Progenitor cell of endocrine pancreas (in vitro differentiated cells): ENCODE results near the gene ZNF511. TPM values are rescaled to one million over a fixed set of nuclear protein-coding genes. Genes with fewer than 3 reads are reported as not detected.

ENCODE experiments used
- DNase-seq: peaks from one replicate; pipeline ENCODE4 v3.0.0; 2021; ENCODE audit warnings: low spot score; ENCODE audit not compliant: unreplicated experiment
- H3K27ac Mint-ChIP-seq: 2 replicates; pipeline ENCODE4 v1.8.0; 2021; ENCODE audit warnings: mild to moderate bottlenecking, moderate library complexity, mixed read lengths
- H3K27me3 Mint-ChIP-seq: 2 replicates; pipeline ENCODE4 v1.8.0; 2021; ENCODE audit warnings: mixed read lengths
- H3K36me3 Mint-ChIP-seq: 2 replicates; pipeline ENCODE4 v1.8.0; 2022; ENCODE audit warnings: mixed read lengths; ENCODE audit not compliant: insufficient read depth
- H3K4me1 Mint-ChIP-seq: 2 replicates; pipeline ENCODE4 v1.8.0; 2021; ENCODE audit warnings: low read depth, mixed read lengths
- H3K4me3 Mint-ChIP-seq: 2 replicates; pipeline ENCODE4 v1.8.0; 2021; ENCODE audit warnings: low read depth, mild to moderate bottlenecking, moderate library complexity, mixed read lengths
- H3K9me3 Mint-ChIP-seq: 2 replicates; pipeline ENCODE4 v1.8.0; 2021; ENCODE audit warnings: low read depth, mixed read lengths
- total RNA-seq: library from RNA; stranded (reverse); gene quantifications from 2 replicates; pipeline ENCODE4 v1.2.1, GENCODE V29; 2021
- TF ChIP-seq, protein P1 (sequence below): fragments of 200-600 bp; sonication (generic); IDR thresholded peaks from one replicate; pipeline ENCODE4 v1.5.0; 2021; ENCODE audit warnings: antibody characterized with exemption, mild to moderate bottlenecking; ENCODE audit not compliant: unreplicated experiment

ZNF511 gene
- total RNA-seq, 1 donor from 2014 or later = 56.8 TPM

GRCh38 chr10:133338080-133339071, 29.7 kb downstream of the ZNF511 start:
- Mint-ChIP-seq H3K4me3 (no peak overlapping the region), H3K27me3 (peaks cover 27% of the 10 kb centered on the region), H3K9me3 (no peaks in the 10 kb centered on the region), H3K27ac (no peak overlapping the region), H3K36me3 (peaks cover 1% of the 10 kb centered on the region), H3K4me1 (peaks cover 2% of the 10 kb centered on the region)
- DNase-seq = no peak
- TF ChIP-seq, protein P1, sequence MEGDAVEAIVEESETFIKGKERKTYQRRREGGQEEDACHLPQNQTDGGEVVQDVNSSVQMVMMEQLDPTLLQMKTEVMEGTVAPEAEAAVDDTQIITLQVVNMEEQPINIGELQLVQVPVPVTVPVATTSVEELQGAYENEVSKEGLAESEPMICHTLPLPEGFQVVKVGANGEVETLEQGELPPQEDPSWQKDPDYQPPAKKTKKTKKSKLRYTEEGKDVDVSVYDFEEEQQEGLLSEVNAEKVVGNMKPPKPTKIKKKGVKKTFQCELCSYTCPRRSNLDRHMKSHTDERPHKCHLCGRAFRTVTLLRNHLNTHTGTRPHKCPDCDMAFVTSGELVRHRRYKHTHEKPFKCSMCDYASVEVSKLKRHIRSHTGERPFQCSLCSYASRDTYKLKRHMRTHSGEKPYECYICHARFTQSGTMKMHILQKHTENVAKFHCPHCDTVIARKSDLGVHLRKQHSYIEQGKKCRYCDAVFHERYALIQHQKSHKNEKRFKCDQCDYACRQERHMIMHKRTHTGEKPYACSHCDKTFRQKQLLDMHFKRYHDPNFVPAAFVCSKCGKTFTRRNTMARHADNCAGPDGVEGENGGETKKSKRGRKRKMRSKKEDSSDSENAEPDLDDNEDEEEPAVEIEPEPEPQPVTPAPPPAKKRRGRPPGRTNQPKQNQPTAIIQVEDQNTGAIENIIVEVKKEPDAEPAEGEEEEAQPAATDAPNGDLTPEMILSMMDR = no peak

DNA sequence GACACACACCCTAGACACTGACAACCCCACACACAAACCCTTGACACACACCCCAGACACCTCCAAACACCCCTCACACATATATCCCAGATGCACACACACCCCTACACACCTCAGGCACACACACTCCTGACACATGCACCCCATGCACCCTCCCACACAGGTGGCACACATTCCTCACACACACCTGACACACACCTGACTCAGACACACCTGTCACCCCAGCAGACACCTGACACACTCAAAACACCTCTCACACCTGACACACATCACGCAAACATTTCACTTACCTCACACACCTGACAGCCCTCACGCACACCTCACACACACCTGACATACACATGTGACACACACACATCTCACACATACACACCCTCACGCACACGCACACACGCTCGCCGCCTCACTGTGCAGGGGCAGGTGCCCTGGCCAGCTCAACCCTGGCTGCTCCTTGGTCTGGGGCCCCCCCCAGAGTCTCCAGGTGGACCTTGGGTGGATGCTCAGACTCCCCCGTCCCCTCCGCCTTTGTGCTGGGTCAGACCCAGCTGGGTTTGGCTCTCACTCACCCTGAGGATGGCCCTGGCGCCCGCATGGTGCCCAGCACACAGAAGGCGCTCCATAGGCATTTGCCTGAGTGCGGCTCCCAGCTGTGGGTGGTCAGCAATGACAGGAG, 31.1 kb downstream of the ZNF511 start:
- Mint-ChIP-seq H3K27ac (no peak overlapping the region), H3K27me3 (peaks cover 27% of the 10 kb centered on the region), H3K4me1 (peaks cover under 1% of the 10 kb centered on the region), H3K4me3 (no peak overlapping the region), H3K36me3 (no peaks in the 10 kb centered on the region), H3K9me3 (no peaks in the 10 kb centered on the region)
- DNase-seq = no peak
- TF ChIP-seq, protein P1 = no peak

DNA sequence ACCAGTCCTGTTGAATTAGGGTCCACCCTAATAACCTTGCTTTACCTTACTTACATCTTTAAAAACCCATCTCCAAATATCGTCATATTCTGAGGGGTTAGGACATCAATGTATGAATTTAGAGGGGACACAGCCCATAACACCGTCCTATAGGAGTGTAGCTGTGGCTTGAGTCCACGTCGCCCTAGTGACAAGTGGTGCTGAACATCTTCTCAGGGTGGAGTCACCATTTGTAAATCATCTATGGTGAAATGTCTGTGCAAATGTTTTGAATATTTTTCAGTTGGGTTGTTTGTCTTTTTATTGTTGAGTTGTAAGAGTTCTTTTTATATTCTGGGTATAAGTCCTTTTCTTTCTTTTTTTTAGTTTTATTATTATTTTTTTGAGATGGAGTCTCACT, 33.3 kb downstream of the ZNF511 start:
- H3K4me1 Mint-ChIP-seq = no peaks in the 10 kb centered on the region
- H3K9me3 Mint-ChIP-seq = peaks cover 5% of the 10 kb centered on the region
- TF ChIP-seq, protein P1 = no peak
- H3K27ac Mint-ChIP-seq = no peak overlapping the region
- DNase-seq = no peak
- peaks cover 35% of the 10 kb centered on the region for H3K27me3 Mint-ChIP-seq
- no peak overlapping the region for H3K4me3 Mint-ChIP-seq
- H3K36me3 Mint-ChIP-seq = no peaks in the 10 kb centered on the region

GRCh38 chr10:133342942-133343341, 34.2 kb downstream of the ZNF511 start:
- Mint-ChIP-seq H3K9me3 (peaks cover 5% of the 10 kb centered on the region), H3K27ac (no peak overlapping the region), H3K27me3 (peaks cover 35% of the 10 kb centered on the region), H3K36me3 (no peaks in the 10 kb centered on the region), H3K4me1 (no peaks in the 10 kb centered on the region), H3K4me3 (no peak overlapping the region)
- TF ChIP-seq, protein P1 = no peak
- DNase-seq = no peak

DNA sequence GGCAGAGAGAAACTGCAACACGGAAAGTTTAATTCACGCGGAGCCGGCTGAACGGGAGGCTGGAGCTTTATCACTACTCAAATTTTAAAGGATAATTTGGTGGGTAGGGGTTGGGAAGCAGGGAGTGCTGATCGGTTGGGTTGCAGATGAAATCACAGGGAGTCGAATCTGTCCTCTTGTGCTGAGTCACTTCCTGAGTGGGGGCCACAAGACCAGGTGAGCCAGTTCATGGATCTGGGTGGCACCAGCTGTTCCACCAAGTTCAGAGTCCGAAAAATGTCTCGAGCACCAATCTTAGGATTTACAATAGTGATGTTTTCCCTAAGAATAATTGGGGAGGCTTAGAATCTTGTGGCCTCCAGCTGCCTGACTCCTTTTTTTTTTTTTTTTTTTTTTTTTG, 34.8 kb downstream of the ZNF511 start:
- Mint-ChIP-seq H3K27ac (no peak overlapping the region), H3K27me3 (peaks cover 35% of the 10 kb centered on the region), H3K36me3 (no peaks in the 10 kb centered on the region), H3K4me3 (no peak overlapping the region), H3K4me1 (no peaks in the 10 kb centered on the region), H3K9me3 (peaks cover 5% of the 10 kb centered on the region)
- no peak for DNase-seq
- TF ChIP-seq, protein P1 = no peak
